CD4-positive, alpha-beta T cell treated with Interleukin-10 for 1 hour (primary cell): Measurements from ENCODE around the gene L3MBTL3.

ENCODE experiments used
- DNase-seq: peaks from one replicate; pipeline ENCODE4 v3.0.0-alpha.2; 2020

L3MBTL3 gene

GRCh38 chr6:130029163-130029562 lies 10.8 kb downstream of the L3MBTL3 start:
- peak; percentile 60 for DNase-seq

DNA sequence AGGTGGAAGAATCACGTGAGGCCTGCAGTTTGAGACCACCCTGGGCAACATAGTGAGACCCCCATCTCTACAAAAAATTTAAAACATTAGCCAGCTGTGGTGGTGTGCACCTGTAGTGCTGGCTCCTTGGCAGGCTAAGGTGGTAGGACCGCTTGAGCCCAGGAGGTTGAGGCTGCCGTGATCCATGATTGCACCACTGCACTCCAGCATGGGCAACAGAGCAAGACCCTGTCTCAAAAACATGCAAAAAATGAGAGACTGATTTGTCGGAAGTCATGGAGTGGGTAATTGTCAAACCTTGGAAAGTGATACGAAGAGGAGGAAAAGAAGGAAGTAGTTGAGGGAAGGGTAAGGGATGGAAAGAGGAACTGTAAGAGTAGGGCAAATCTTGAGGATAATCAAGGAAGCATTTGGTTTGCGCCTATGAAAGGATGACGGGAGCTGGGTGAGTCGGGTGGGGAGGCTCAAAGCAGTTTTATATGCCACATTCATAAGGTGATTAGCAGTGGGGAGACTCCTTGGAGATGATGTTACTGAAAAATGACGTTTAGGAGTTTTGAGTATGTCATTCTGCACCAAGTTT lies 14.5 kb downstream of the L3MBTL3 start:
- no peak for DNase-seq

GRCh38 chr6:130033949-130034348 lies 15.6 kb downstream of the L3MBTL3 start:
- DNase-seq: no peak

DNA sequence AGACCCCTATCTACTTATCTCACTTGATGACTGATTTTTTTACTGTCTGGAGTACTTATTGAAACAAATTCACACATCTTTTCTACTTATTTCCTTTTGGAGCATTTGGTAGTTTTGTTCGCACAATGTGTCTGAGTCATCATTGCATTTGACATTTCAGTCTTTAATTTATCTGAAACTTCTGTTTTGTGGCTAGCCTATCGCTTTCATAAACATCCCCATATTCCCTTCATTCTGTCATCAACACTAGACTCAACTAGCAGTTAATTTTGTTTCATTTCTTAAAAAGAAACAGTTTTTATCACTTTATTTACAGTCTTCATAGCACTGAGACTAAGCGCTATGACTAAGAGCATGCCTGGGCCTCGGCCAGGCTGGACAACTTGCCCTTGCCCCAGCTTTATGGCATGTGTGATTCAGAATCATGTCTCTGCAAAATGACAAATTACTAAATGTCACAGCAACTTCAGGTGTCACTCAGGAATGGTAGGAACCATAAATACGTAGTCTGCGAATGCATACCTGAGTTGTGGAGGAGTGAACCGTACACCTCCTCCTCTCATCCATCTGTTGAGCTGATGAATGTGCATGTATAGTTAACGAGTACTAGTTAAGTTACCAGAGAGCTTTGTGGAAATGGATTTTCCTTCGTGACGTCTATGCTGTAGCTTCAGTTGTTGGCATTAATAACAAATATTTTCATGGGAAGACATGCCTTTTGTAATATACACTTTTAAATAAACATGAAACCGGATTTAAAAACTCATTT lies 16.2 kb downstream of the L3MBTL3 start:
- DNase-seq: peak; percentile 9

GRCh38 chr6:130035211-130035610 lies 16.8 kb downstream of the L3MBTL3 start:
- DNase-seq: no peak

DNA sequence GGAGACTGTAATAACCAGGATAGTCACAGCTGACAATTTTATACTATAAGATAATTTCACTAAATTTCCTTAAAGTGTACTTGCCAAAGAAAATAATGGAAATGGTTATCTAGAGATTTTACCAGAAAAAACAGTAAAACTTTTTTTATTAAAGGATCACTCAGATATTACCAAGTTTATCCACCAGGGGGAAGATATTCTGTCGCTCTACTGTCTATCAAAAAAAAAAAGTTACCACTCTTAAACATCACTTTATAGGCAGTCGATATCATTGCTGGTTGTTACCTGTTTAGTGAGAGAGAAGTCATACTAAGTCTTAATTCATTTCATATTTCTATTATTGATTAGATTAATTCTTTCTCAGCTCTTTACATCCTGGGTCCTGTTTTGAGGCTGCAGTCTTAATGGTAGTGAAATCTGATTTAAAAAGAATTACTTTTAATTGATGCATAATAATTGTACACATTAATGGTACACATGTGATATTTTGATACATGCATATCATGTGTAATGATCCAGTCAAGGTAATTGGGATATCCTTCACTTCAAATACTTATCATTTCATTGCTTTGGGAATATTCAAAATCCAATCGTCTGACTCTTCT lies 18.9 kb downstream of the L3MBTL3 start:
- peak; percentile 37 for DNase-seq

GRCh38 chr6:130041594-130041993 lies 23.2 kb downstream of the L3MBTL3 start:
- DNase-seq: no peak

DNA sequence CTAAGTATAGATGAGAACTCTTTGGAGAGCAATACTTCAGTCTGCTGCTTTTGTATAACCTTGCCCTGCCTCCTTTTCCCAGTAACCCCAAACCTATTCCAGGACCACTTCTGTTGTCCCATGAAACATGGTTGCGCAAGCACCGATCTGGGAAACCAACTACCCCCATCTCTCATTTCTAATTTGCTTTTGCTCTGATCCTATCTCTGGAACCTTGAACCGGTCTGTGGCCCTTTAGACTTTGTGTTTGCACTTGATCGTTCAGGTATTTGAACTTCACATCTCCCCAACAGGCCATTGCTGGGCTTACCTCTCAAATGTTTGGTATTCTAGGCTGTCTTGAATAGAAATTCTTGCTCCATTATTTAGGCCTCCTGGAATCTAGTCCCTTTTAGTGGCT lies 25.0 kb downstream of the L3MBTL3 start:
- DNase-seq: no peak

DNA sequence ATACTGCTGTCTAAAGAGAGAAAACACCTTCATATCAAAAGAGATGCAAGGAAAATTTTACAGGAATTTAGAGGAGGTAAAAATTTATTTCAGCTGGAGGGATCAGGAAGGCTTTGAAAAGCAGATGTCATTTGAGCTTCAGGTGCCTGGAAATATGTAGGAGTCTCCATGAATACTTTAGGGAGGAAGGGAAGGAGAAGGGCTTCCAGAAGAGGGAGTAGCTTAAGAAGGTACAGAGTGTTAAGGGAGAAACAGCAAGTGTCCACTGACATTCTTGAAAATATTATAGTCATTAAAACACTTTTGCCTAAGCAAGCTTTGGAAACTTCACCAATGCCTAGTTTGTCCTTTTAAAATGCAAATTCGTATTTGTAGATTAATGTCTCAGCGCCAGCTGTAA lies 27.2 kb downstream of the L3MBTL3 start:
- DNase-seq: no peak

DNA sequence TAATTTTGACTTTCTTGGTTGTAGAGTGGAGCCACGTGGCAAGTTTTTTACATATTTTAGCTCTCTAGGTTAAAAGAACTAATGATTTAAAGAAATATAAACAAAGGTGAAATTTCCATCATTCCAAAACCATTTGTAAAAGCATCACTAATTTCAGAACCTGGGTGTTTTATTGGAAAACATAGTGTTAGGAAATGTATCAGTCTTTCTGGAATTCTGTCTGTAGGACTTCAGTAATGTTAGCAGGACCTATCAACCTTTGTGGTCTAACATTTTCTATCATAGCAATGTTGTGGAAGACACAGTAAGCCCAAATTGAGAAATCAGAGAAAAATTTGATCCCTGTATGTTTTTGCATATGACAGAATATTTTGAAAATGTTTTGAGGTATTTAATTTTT lies 28.3 kb downstream of the L3MBTL3 start:
- DNase-seq: no peak

- no peak for DNase-seq
Observed at GRCh38 chr6:130047088-130047995, 29.0 kb downstream of the L3MBTL3 start.

DNA sequence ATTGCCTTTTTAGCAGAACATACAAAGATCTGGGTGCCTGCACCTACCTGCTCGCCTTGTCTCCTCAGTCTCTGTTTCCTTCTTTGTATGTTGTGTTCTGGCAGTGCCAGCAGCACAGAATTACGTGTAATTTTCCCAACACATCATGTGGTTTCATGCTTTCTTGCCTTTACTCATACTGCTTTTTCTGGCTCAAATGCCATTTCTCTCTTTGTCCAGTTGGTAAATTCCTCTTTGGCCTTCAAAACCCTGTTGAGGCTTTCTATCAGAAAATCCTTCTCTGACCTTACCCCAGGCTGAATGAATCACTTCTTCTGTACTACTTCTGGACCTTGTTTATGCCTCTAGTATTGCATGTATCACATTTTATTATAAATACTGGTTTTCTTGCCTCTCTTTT lies 31.8 kb downstream of the L3MBTL3 start:
- DNase-seq: no peak

- DNase-seq: no peak
Observed at GRCh38 chr6:130054725-130055124, 36.3 kb downstream of the L3MBTL3 start.

DNA sequence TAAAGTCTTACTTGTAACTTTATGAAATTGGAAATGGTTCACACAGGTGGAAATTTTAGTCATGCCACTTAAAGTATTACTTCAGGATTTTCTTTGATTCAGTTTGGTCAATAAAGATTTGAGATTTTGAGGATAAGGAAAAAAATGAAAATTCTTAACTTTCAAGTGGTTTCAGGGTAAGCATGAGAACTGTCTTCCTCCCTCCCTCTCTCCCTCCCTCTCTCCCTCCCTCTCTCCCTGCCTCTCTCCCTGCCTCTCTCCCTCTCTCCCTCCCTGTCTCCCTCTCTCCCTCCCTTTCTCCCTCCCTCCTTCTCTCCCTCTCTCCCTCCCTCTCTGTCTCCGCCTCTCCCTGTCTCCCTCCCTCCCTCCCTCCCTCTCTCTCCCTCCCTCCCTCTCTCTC lies 36.9 kb downstream of the L3MBTL3 start:
- no peak for DNase-seq

DNA sequence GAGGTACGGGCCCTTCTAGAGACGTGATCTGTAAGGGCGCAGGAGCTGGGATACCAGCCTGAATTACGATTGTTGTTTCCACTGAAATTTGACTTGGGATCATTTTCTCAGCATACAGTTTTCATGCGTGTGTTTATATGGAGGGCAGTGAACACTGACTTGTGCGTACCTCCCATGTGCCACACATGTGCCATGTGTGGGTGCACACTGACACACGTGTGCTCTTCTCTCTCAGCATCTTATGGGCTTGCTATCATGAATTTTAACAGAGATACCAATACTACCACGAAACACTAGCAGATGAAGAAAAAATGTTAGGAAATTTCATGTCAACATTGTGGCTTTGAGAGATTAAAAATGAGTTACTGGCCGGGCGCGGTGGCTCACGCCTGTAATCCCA lies 39.1 kb downstream of the L3MBTL3 start:
- no peak for DNase-seq

DNA sequence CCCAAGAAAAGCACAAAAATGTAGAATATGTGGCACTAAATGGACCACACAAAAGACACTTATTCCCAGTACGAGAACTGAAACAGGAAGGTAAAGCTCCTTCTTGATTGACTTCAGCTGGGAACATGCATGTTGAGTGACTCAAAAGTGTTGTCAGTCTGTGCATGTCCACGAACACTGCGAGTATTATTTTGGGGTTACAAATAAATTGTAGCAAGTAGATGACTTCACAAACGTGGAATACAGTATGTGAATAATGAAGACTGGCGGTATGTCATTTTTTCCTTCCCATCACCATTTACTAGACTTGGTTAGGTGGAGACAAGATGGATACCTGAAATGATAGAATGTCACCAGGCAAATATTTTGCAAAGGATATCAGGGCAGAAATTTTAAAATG lies 45.4 kb downstream of the L3MBTL3 start:
- no peak for DNase-seq

DNA sequence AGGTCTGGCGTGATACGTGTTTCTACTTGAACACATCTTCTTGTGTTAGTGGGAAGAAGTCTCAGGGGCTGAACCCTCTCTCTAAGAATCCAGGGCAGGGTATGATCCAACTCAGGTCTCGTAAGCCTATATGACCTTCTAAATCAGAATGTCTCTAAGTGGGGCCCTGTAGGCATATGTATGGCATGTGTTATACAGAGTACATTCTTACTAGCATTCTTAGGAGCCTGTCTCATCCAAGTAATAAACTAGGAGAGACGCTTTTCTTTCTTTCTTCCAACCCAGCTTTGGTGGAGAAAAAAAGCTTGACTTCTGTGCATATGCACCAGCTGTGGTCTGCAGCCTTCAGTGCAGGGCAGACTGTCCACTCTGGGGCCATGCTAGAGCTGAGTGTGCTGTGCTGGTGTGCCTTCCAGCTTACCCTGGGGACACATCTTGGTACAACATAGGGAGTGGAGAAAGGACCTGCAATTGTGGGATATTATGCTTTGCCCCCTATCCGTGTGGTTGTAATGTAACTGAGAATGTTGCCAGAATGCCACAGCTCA lies 47.3 kb downstream of the L3MBTL3 start:
- no peak for DNase-seq

DNA sequence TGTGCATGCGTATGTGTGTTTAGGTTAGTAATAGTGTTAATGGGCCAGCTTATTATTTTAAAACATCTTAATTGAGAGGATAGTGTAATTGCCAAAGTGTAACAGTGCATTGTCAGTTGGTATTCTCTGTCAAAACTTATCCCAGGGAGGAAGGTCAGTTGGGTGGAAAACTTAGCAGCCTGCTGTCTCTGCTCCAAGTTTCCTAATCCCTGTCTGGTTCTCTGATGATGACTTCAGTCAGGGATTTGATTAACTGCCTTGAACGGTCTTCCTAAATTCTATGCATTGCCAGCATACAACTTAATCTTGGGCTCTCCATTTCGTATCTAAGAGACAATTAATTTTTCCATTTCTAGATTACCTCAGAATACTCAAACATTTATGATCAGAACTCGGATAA lies 51.1 kb downstream of the L3MBTL3 start:
- DNase-seq: no peak

GRCh38 chr6:130070326-130070725 lies 51.9 kb downstream of the L3MBTL3 start:
- no peak for DNase-seq

GRCh38 chr6:130070792-130071191 lies 52.4 kb downstream of the L3MBTL3 start:
- DNase-seq: no peak

- DNase-seq: no peak
Observed at GRCh38 chr6:130075879-130076460, 57.6 kb downstream of the L3MBTL3 start.

DNA sequence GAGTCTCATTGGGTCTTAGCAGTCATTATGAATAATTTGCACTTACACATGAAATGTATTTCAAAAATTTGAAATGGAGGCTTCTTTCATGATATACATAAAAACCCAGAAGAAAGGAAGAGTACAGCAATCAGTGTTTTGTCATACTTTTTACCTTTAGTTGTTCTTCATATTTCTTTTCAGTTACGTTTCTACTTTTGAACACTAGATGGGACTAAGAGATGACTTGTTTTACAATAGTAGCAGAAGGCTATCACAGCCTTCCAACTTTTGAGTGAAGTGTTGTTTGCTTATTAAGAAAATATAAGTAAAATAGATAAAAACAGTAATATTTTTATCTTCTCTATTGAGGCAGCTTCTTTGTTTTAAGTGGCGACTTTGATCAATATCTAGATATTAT lies 58.1 kb downstream of the L3MBTL3 start:
- DNase-seq: peak; percentile 19

- DNase-seq: no peak
Observed at GRCh38 chr6:130090796-130091195, 72.4 kb downstream of the L3MBTL3 start.
